ENCODE results near the gene AKAP17A.

DNA sequence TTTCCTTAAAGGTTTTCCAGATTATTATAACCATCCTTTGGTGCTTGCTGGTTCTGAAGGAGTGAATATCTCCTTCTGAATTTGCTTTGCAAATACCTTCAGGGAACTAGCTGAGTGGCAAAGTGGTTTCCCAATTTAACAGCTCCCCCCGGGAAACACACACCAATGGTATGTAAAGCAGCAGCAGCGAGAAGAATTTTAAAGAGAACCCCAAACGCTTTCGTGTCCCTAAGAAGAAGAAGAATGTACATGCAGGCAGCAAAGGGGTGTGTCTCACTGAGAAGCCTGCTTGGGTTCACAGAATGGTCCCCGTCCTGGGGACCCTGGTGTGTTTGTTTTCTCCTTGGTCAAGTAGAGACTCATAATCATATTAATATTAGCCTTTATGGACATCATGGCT lies 4.2 kb upstream of the AKAP17A start:
- TF ChIP-seq, protein P1, sequence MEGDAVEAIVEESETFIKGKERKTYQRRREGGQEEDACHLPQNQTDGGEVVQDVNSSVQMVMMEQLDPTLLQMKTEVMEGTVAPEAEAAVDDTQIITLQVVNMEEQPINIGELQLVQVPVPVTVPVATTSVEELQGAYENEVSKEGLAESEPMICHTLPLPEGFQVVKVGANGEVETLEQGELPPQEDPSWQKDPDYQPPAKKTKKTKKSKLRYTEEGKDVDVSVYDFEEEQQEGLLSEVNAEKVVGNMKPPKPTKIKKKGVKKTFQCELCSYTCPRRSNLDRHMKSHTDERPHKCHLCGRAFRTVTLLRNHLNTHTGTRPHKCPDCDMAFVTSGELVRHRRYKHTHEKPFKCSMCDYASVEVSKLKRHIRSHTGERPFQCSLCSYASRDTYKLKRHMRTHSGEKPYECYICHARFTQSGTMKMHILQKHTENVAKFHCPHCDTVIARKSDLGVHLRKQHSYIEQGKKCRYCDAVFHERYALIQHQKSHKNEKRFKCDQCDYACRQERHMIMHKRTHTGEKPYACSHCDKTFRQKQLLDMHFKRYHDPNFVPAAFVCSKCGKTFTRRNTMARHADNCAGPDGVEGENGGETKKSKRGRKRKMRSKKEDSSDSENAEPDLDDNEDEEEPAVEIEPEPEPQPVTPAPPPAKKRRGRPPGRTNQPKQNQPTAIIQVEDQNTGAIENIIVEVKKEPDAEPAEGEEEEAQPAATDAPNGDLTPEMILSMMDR (IDR thresholded peaks at IDR 0.05; ENCODE audit: insufficient read depth, low read length, poor library complexity, severe bottlenecking): no peak
- no peak for TF ChIP-seq EZH2phosphoT487 (conservative IDR thresholded peaks at IDR 0.05; ENCODE audit: low read length)

All from SU-DHL-6 (cell line).